Measurements from ENCODE around the gene CRACDL.
"Not testable (repeated sequence)": the region's sequence is repeated elsewhere in the genome, so short reads cannot be mapped to it uniquely, and the experiment has no call there.

Gene CRACDL

DNA sequence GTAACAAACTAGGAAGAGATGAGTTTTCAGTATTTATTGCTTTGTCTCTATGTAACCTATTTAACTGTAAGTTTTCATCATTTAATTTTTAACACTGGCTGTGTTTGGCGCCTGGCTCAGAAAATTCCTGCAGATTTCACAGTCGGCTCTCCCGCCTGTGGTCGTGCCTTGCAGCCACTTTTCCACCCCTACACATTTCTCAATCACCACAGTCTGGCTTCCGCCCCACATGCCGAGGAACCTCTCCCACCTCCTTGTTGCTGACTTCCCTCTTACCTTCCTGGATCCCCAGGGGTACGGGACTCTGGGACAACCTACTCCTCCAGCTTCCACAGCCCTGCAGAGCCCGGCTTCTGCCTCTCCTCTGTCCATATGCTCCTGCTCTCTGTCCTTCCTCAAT lies 163.5 kb downstream of the CRACDL start:
- DNase-seq, result no peak

- DNase-seq, result peak; percentile 67
These were observed 164.1 kb downstream of the CRACDL start for GRCh38 chr2:98771721-98772524.

DNA sequence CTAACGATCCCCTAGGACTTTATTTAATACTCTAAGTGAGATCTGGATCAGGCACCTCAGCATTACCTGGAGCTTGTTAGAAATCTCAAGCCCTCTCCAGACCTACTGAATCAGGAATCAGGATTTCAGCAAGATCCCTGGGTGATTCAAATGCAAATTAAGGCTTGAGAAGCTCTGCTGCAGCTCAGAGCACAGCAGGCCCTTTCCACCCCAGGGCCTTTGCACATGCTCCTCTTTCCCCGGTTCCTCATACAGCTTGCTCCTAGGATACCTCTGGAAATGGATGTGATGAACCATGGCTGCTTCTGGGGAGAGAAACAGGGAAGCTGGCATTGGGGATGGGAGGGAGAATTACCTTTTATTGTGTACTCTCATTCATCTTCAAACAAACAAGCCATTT lies 164.8 kb downstream of the CRACDL start:
- DNase-seq, result peak; percentile 33

DNA sequence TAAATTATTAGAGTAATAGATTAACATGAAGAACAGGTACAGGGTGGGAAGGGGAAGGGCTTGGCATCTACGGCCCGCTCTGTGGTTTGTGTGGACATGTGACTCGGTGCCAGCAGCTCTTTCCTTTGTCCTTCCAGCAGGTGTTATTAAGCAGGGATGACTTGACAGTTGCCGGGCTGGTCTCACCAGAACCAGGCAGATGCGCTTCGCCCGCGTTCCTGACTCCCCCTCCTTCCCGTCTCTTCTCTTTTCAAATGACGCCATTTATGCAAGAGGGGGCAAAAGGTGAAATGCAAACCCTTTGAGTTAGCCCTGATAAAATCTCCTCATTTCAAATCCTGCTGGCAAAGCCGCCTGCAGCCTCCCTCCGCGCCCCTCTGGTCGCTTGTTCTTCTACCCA lies 166.2 kb downstream of the CRACDL start:
- peak; percentile 47 for DNase-seq

DNA sequence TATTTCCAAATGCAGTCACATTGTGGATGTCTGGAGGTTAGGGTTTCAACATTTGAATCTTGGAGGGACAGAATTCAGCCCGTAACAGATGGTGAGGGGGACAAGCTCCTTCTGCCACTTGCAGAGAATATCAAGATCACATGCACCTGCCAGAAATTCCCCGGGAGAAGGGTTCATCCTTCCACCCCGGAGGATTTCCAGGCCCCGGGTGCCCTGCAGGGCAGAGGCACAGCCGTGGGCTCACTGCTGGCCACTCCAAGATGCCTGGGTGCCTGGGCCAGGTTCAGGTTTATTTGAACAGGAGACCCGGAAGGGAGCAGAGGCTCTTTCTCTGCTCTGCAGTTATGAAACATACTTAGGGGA lies 166.9 kb downstream of the CRACDL start:
- no peak for DNase-seq

- DNase-seq, result no peak
These were observed 167.5 kb downstream of the CRACDL start for GRCh38 chr2:98768384-98769113.

GRCh38 chr2:98764499-98764898 lies 171.5 kb downstream of the CRACDL start:
- DNase-seq, result no peak

- no peak for DNase-seq
These were observed 172.6 kb downstream of the CRACDL start for GRCh38 chr2:98763209-98763951.

DNA sequence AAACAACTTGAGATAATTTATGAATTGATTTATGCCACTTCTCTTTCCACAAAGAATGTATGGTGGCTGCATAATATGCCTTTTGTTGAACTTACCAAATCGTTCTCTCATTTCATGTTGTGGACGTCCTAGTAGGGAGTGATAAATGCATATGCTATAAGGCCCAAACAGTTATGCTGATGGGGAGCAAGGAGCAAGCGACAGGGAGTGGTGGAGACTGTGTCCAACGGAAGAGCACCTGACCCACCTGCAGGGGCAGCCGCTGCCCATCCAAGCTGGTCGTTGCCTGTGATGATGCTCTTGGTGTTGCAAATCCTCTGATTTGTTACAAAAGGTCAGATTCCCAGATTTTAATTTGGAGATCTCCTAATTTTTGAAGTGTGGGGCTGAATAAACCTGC lies 174.1 kb downstream of the CRACDL start:
- DNase-seq, result no peak

DNA sequence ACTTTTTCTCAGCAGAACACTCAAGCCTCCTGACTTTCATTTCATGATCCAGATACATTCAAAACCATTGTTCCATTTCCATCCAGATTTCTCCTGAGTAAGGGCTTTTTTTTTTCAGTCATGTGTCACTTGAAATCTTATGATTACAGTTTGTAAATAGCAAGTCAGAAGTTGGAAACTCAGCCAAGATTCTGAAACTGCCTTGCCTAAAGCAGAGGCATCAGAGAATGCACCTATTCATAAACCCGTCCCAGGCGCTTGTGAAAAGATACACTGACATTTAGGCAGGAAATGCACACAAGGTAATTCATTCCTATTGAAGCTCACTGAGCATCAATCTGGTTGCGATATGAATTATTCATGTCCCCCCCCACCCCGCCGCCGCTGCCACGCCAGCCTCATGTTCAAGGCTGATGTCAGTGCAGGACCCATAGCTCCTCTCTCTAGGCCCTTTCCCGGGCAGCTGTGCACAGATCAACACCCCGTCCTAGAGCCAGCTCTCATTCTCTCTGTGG lies 174.7 kb downstream of the CRACDL start:
- DNase-seq, result peak; percentile 71

- no peak for DNase-seq
These were observed 176.0 kb downstream of the CRACDL start for GRCh38 chr2:98759827-98760625.

DNA sequence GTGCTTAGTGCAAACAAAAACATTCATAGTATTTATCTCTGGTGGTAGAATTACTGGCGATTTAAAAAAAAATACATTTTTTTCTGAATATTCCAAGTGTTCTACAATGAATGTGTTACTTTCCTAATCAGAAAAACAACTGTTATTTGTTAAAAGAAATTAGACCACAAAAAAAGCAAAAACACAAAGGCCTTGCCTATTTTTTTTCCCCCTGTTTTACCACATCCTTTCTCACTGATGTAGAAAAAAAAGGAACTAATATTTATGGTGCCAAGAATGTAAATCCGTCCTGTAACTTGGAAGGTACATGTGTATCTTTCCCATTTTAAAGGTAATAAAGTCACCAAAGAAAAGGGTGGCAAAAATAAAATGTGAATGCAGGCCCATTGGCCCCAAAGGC lies 176.7 kb downstream of the CRACDL start:
- no peak for DNase-seq

DNA sequence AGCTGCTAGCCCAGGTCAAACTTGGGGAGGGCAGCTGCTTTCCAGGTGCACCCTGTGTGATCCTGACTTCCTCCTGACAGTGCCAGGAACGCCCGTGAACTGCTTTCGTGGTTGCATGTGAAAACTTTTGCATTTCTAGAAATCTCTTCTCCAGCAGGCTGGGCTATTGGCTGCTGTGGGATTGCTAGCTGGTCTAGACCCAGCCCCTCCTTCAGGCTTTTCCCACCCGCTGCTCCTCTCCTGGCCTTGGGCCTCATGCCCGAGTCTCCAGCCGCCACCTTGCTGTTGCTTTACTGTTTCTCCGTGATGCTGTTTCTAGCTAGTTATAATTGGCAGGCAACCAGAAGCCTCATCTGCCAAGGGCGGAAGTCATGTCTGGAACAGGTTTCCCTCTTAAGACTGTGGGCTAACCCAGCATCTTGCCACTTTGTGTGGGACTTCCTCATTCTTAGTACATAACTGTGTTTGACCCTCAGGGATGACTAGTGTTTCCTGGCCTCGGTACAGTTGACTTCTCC lies 178.1 kb downstream of the CRACDL start:
- peak; percentile 63 for DNase-seq

- DNase-seq, result no peak
These were observed 182.2 kb downstream of the CRACDL start for GRCh38 chr2:98753801-98754200.

- not testable (repeated sequence) for DNase-seq
These were observed 183.3 kb downstream of the CRACDL start for GRCh38 chr2:98752711-98753110.

- DNase-seq, result no peak
These were observed 184.3 kb downstream of the CRACDL start for GRCh38 chr2:98751748-98752147.

- no peak for DNase-seq
These were observed 185.3 kb downstream of the CRACDL start for GRCh38 chr2:98750593-98751282.

- DNase-seq, result no peak
These were observed 187.0 kb downstream of the CRACDL start for GRCh38 chr2:98749066-98749450.

DNA sequence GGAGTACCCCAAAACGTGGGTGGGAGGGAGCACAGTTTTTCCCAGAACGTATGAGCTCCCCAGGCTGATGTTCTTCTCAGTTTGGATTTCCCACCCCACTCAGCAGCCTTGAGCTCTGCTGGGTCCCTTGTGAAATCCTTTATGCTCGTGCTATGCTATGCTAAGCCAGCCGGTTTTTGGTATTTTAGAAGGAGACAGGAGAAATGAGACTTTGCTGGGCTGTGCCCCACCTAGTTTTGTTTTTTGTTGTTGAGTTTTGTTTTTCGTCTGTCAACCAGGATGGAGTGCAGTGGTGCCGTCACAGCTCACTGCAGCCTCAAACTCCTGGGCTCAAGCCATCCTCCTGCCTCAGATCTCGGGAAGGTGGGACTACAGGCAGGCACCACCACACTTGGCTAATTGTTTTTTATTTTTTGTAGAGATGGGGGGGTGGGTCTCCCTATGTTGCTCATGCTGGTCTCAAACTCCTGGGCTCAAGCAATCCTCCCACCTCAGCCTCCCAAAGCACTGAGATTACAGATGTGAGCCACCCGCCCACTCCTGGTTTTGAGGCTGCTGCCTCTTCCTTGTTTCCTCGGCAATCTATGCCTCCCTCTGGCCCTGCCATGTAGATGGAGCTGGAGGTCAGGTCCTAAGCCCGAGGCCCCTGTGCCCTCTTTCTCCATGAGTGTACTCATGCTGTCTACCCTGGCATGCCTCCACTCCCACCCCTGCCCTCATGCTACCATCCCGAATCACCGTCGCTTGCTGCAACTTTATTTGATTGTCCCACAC lies 187.5 kb downstream of the CRACDL start:
- no peak for DNase-seq

DNA sequence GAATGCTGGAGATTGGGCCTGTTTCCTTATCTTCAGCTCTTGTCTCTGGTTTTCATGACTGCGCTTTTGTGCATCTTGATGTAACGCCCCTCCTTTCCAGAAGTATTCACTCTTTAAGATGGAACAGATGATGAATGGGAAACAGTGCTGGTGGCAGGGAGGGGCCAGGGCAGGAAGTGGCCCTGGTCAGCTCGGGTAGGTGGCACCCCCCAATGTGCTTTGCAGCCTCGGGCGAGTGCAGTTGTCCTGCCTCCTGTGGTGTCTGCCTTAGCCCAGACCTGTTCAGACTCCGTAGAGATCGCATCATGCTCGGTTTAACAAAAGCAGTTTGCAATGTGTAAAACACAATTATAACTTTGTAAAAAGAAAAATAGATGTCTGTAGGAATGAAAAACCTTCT lies 188.1 kb downstream of the CRACDL start:
- DNase-seq, result no peak

DNA sequence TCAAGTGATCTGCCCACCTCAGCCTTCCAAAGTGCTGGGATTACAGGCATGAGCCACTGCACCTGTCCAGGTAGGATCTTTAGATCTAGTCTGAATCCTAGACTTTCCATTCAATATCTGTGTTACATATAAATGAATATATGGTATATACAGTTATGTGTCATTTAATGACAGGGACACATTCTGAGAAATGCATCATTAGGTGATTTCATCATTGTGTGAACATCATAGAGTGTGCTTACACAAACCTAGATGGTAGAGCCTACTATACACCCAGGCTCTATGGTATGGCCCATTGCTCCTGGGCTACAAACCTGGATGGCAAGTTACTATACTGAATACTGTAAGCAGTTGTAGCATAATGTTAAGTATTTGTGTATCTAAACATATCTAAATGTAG lies 189.6 kb downstream of the CRACDL start:
- DNase-seq, result no peak
